GM18951 (cell line): ENCODE measurements around the gene NKAIN4.
"Not testable (repeated sequence)": the region's sequence is repeated elsewhere in the genome, so short reads cannot be mapped to it uniquely, and the experiment has no call there.

Experiments
- POLR2A ChIP-seq: IDR thresholded peaks from 4 replicates; pipeline ENCODE4 v1.6.1; 2011; ENCODE audit warnings: mild to moderate bottlenecking; ENCODE audit not compliant: insufficient read length, insufficient read depth; ENCODE audit errors: extremely low read depth
- in situ Hi-C: fragments of 300-500 bp; cut with MboI; formaldehyde crosslinking; loops from one replicate; pipeline ENCODE4 v1.12.0; 2022; ENCODE audit warnings: low sequenced_read_pairs, mixed read lengths, inconsistent platforms; ENCODE audit not compliant: unreplicated experiment

Gene NKAIN4

DNA sequence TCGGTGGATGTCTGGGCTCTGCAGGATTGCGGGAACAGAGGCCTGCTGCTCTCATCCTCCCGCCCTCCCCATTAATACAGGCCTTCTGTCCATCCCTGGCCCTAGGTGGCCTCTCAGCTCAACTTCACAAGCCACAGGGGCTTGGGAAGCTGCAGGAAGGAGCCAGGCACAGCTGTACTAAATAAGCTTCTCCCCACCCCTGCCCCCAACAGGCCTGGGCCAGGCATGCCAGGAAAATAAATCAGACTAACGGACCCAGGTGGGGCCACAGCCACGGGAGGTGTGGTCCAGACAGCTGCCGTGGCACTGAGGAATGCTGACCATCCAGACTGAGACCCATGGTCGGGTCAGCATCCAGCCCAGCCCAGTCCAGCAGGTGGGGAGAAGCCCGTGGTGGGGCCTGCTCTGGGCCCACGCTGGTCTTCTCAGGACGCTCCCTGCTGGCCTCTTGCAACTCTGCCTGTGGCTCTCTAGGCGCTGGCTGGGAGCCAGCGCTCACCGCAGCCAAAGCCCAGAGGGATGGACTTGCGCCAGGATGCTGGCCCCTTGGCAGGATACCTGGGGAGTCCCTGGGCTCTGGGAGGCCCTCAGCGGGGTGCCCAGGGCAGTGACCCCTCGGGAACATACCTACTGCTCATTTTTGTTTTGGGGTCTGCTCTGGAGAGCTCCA, 29.7 kb downstream of the NKAIN4 start:
- in situ Hi-C loops, result no loop called here
- no peak for TF ChIP-seq POLR2A

DNA sequence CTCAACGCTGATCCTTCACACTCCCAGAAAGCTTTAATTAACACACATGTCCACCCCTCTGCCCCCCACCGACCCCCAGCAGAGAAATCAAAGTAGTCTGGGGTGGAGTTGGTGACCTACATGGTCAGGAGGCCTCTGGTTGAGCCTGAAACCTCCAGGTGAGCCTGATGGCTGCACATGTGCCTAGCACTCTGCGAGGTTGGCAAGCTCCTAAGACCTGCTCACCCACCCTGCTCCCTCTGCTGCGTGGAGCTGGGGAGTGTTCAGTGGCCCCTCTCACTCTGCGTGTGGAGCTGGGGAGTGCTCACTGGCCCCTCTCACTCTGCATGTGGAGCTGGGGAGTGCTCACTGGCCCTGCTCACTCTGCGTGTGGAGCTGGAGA, 30.4 kb downstream of the NKAIN4 start:
- TF ChIP-seq POLR2A, result no peak
- in situ Hi-C loops, result no loop called here

DNA sequence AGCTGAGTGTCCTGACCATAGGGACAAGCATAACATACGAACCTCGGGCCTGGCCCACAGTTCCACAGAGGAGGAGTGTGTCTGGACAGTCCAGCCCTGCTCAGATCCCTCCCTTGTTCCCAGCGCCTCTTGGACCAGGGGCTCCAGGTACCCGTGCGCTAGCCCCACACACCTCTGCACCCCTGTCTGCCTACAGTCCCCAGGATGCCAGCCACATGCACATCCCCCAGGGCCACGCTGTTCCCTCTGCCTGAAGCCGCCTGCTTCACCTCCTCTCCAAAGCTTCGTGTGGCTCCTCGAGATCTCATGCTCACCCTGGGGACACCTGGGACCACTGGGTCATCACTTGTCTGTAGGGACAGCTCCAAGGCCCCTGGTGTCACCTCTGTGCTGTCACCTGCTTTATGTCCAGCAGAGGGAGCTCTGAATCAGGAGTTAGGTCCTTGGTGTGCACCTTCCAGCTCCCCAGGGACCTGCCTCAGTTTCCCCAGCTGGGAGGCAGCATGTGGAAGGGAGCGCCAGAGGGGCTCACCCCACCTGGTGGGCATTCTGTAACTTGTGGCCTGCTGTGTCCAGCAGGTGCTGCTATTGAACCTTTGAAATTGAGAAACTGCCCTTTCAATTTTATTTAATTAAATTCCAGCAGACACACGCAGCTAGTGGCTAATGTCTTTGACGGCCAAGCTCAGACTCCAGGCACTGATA, 31.0 kb downstream of the NKAIN4 start:
- TF ChIP-seq POLR2A, result no peak
- in situ Hi-C loops, result no loop called here

DNA sequence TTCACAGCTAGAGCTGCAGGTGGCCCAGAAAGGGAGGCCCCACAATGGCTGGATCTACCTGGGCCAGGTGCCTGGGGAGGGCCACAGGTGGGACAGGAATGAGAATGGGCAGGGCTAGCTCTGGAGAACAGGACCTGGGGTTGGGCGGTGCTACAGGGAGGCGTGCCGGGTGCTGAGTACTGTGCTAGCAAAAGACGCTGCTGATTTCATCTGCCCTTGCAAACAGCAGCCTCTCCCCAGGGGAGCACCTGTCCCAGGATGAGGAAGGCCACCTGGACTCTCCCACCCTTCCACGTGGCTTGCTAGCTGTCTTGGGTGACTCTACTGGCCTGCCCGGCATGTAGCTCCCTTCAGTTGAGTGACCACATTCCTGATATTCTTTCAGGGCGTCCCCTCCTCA, 31.7 kb downstream of the NKAIN4 start:
- TF ChIP-seq POLR2A, result no peak
- in situ Hi-C loops, result no loop called here

DNA sequence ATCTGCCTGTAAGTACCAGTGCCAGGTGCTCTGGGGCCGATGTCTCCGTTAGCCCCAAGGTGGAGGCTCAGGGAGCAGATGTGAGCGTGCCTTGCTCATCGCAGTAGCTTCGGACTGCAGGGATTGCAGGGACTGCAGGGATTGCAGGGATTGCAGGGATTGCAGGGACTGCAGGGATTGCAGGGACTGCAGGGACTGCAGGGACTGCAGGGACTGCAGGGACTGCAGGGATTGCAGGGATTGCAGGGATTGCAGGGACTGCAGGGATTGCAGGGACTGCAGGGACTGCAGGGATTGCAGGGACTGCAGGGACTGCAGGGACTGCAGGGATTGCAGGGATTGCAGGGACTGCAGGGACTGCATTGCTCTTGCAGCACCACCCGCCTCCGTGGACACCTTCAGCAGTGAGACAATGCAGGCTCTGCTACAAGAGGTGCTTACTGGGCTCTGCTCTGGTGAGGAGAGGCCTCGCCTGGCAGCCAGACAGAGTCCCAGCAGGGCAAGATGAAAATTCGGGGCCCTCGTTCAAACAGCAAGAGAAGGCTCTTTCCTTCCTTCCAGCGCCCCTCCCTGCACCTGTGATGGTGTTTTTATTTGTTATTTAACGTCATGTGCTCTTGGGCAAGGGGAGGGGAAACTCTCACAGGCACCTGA, 32.7 kb downstream of the NKAIN4 start:
- in situ Hi-C loops, result not testable (repeated sequence)

DNA sequence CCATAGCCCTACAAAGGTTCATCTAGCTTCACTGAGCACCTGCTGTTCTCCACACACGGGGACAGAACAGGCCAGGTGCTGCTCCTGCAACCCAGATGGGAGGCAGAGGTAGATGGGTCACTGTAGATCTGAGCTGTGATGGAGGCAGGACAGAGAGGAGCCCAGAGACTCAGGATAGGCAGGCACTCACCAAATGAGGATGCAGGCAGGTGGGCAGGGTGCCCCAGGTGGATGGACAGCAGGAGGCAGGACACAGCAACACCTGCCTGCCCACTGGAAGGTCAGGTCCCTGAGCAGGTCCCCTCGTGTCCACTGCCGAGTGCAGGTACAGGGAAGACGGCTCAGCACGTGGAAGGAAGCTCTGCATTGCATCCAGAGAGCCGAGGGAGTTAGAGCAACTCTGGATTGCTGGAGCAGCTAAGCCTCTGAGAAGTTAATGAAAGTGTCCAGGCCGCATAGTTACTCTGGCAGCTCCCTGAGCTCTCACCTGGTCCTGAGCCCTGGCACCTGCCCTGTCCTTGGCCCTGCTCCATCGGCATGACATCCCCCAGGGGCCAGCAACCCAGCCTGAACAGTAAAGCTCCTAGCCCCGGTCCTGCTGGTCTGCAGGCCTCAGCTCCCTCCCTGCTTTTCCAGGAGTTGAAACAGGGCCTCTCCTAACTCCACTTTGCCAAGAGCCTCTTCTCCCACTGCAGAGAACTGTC, 33.4 kb downstream of the NKAIN4 start:
- no peak for TF ChIP-seq POLR2A
- in situ Hi-C loops, result no loop called here

DNA sequence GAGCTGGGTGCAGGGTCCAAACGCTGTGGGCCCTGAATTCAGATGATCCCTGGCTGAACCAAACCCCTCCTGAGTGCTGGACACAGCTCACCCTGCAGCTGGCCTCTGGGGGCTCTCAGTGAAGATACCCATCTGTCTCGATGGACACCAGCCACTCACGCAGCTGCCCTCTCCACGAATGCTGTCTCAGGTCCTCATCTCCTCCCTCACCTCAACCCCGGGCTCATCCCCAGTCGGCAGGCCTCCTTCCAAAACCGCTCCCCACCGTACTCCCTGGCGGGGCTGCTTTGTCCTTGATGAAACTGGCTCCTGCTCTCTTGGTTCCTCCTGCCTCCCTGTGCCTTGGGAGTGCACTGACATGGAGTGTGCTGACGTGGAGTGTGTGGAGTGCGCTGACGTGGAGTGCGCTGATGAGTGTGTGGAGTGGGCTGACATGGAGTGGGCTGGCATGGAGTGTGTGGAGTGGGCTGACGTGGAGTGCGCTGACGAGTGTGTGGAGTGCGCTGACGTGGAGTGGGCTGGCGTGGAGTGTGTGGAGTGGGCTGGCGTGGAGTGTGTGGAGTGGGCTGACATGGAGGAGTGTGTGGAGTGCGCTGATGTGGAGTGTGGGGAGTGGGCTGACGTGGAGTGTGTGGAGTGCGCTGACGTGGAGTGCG, 34.3 kb downstream of the NKAIN4 start:
- in situ Hi-C loops, result no loop called here

DNA sequence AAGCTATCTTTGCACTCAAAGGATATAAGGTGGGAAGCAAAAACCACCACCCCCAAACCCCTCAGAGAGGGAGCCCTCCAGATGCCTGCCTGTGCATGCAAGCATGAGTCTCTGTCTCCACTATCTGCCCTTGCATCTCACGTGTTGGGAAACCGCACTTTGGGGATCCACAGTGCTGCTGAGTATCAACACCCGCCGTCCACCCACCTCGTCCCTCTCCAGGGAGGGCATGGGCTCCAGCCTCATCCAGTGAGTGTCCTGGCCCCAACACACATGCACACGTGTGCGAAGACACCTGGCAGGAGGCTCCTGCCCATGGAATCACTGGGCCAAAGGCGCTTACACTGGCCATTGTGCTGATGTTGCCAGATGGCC, 34.8 kb downstream of the NKAIN4 start:
- in situ Hi-C loops, result no loop called here

More for the DNA sequence above, 34.3 kb downstream of the NKAIN4 start:
- TF ChIP-seq POLR2A, result no peak

DNA sequence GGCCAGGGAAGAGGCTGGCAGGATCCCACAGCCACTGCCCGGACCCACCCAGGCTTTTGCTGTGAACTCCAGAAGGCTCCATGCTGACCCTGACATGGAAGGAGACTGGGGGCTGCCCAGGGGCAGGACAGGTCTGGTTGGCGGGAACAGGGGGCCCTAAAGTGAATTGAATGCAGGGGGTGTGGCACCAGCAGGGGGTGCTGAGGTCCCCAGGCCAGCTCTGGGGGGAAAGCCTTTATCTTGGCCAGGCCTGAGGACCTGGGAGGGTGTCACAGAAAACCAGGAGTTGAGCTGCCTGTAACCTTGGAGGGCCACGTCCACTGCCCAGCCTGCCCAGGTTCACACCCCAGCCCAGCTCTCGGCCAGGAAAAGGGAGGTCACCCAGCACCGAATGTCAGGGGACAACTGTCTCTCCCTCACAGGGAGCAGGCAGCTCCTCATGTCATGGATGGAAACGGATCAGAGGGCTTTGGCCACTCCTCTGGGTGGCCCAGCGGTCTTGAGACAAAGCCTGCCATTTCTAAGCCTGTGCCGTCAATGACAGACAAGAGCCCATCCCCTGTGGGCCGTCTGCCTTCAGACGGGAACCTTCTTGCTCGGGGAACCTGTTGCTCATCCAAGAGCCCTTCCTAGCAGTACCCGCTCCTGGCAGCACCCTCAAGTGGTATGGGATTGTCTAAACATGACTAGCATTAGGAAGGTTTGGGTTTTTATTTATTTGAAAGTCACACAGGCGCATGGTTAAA, 35.4 kb downstream of the NKAIN4 start:
- in situ Hi-C loops, result no loop called here
- TF ChIP-seq POLR2A, result no peak

More for the DNA sequence above, 34.8 kb downstream of the NKAIN4 start:
- no peak for TF ChIP-seq POLR2A

DNA sequence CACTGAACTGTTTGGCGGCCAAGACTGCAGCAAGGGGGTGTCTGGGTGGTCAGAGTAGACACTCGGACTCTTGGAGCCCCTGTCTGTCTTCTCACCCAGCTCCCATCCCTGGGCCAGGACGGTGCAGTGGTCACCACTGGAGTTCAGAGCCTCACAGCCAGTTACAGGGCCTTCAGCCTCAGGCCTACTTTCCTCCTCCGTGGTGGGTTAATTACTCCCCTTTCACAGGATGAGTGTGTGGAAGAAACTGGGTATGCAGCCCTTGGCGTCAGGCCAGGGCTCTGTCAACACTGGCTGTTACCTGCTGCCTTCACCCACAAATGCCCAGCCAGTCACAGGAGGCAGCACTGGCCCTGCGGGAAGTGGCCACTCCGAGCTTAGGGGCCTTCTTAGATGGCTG, 36.6 kb downstream of the NKAIN4 start:
- no peak for TF ChIP-seq POLR2A
- in situ Hi-C loops, result no loop called here

DNA sequence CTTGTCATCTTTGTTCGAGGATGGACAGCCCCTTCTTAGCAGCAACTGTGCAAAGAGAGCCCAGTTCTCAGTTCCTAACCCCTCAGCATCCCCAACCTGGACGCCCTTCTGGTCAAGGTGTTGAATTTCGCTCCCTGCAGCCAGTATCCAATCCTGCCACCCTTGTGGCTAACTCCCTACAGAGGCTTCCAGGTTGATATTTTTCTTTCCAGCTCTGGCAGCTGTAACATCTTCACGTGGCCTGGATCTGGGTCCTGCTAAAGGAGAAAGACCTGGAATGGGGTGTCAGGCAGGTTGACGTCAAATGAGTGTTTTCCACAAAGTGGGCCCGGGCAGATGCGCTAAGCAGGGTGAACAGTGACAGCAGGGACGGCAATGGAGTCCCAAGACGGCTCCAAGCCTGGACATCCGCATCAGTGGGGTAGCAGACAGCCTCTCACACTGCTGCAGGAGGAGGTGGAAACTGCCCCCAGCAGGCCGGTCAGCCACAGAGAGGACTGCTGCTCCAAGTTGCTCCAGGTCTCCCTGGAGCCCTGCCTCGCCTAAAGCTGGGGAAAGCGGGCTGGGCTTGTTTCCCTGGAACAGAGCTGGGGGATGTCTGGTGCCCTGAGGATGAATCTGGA, 37.3 kb downstream of the NKAIN4 start:
- TF ChIP-seq POLR2A, result no peak
- in situ Hi-C loops, result no loop called here

DNA sequence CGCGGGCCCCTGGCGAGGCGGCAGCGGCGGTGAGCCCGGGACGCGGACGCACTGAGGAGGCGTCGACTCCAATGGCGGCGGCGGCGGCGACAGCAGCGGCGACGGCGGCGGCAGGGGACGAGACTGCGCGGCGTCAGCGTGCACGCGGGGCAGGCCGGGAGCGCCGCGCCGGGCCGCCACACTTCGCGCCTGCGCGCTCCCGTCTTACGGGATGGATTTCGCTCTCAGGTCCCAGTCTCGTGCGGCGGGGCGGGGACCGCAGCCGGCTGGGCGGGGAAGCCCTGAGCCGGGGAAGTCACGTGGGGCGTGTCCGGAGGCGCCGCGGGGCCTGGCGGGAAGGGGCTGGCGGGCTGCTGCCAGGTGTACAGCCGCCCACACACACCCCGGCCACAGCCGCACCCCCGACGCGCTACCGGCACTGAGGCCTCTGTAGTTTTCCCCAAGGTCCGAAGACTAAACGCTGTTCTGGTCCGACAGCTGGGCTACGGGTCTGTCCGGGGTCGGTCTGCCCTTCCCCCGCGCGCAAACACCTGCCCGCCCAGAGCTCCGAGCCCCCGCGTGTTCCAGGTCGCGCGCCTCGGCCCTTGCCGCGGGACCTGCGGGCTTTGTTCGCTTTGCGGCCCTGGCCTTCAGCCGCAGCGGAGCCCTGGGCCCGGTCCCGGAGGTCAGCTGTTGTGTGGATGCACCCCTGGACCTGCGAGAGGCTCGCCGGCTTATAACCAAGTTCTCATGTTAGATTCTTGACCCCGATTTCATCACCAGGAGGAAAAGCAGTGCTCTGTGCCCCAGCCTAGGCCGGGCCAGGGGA, 38.0 kb downstream of the NKAIN4 start, which contains the start of gene YTHDF1:
Gene YTHDF1 (minus strand): TSS at position 91 of the 808 bp plus-strand sequence. CDS start 239 bp downstream, outside the sequence.
- in situ Hi-C loops, result no loop called here
- peak; percentile 77 for TF ChIP-seq POLR2A
